Endodermal cell (in vitro differentiated cells): ENCODE measurements around the gene SYMPK. TPM values are rescaled to one million over a fixed set of nuclear protein-coding genes. Genes with fewer than 3 reads are reported as not detected.

ENCODE experiments used
- DNase-seq: peaks from one replicate; pipeline ENCODE4 v3.0.0-alpha.2; 2017
- H3K27ac ChIP-seq: 2 replicates; pipeline ENCODE4 v1.5.1; 2013; ENCODE audit warnings: mild to moderate bottlenecking, low read depth, low read length, moderate library complexity
- H3K27me3 ChIP-seq: 2 replicates; pipeline ENCODE4 v1.6.1; 2013; ENCODE audit warnings: mild to moderate bottlenecking, low read length, moderate library complexity; ENCODE audit not compliant: insufficient read depth, control insufficient read depth, poor library complexity, severe bottlenecking
- H3K36me3 ChIP-seq: 2 replicates; pipeline ENCODE4 v1.7.0; 2013; ENCODE audit warnings: mild to moderate bottlenecking, low read length, moderate library complexity; ENCODE audit not compliant: control insufficient read depth, insufficient read depth
- H3K4me1 ChIP-seq: one replicate; pipeline ENCODE4 v1.7.0; 2013; ENCODE audit warnings: low read length; ENCODE audit not compliant: control insufficient read depth, insufficient read depth
- H3K4me3 ChIP-seq: 2 replicates; pipeline ENCODE4 v1.5.1; 2013; ENCODE audit warnings: mild to moderate bottlenecking, low read length, moderate library complexity
- H3K9ac ChIP-seq: 2 replicates; pipeline ENCODE4 v1.6.1; 2013; ENCODE audit warnings: mild to moderate bottlenecking, low read length, moderate library complexity; ENCODE audit not compliant: poor library complexity, severe bottlenecking; ENCODE audit errors: extremely low read depth
- H3K9me3 ChIP-seq: 2 replicates; pipeline ENCODE4 v1.6.1; 2013; ENCODE audit warnings: mild to moderate bottlenecking, low read length, moderate library complexity; ENCODE audit not compliant: control insufficient read depth
- H3K27ac Mint-ChIP-seq: 2 replicates; pipeline ENCODE4 v1.8.0; 2020; ENCODE audit warnings: mixed read lengths
- H3K27me3 Mint-ChIP-seq: 2 replicates; pipeline ENCODE4 v1.8.0; 2021; ENCODE audit warnings: mild to moderate bottlenecking, mixed read lengths; ENCODE audit not compliant: insufficient read depth
- H3K36me3 Mint-ChIP-seq: 2 replicates; pipeline ENCODE4 v1.8.0; 2020; ENCODE audit warnings: low read depth, mixed read lengths
- H3K4me1 Mint-ChIP-seq: 2 replicates; pipeline ENCODE4 v1.8.0; 2020; ENCODE audit warnings: mixed read lengths
- H3K4me3 Mint-ChIP-seq: 2 replicates; pipeline ENCODE4 v1.8.0; 2020; ENCODE audit warnings: mild to moderate bottlenecking, moderate library complexity, mixed read lengths
- H3K9me3 Mint-ChIP-seq: 2 replicates; pipeline ENCODE4 v1.8.0; 2020; ENCODE audit warnings: mild to moderate bottlenecking, mixed read lengths
- CTCF ChIP-seq: fragments of 200-600 bp; sonication (generic); conservative IDR thresholded peaks from 2 replicates; pipeline ENCODE4 v1.5.0; 2021; ENCODE audit warnings: antibody characterized with exemption, mild to moderate bottlenecking
- WGBS, 2 experiments: methylation state at CpG; one replicate each; pipeline versions ENCODE4 v1.1.5 to v1.1.7; 2013; ENCODE audit warnings: missing lambda C conversion rate in 2 of 2, mixed read lengths in 1 of 2; ENCODE audit not compliant: insufficient coverage in 1 of 2, insufficient read length in 1 of 2; 5-methylcytosine and 5-hydroxymethylcytosine counted together
- total RNA-seq, 2 donors: library from RNA; stranded (reverse); fragmentation: NEBNext Ultra II Directional in 1 of 2; extraction: Animal tissue kit (Norgen Biotek cat#: 25700) in 1 of 2; gene quantifications; 2 replicates in 1 of 2; 3 replicates in 1 of 2; pipeline ENCODE4 v1.2.1, GENCODE V29; 2021

The SYMPK gene
- total RNA-seq, 2 donors from 2014 or later: 104 to 119 TPM

GRCh38 chr19:45852145-45852750 is 10.7 kb downstream of the SYMPK start:
- H3K4me3 Mint-ChIP-seq: no peak overlapping the region

GRCh38 chr19:45848922-45849321 is 14.0 kb downstream of the SYMPK start:
- no peak overlapping the region for H3K27ac ChIP-seq
- H3K9ac ChIP-seq: no peak overlapping the region
- H3K4me1 ChIP-seq: no peaks in the 10 kb centered on the region
- Mint-ChIP-seq H3K27ac (no peak overlapping the region), H3K4me1 (no peaks in the 10 kb centered on the region), H3K36me3 (peaks cover 77% of the 10 kb centered on the region), H3K4me3 (no peak overlapping the region), H3K27me3 (no peaks in the 10 kb centered on the region), H3K9me3 (no peaks in the 10 kb centered on the region)
- H3K9me3 ChIP-seq: no peaks in the 10 kb centered on the region
- TF ChIP-seq CTCF: peak; percentile 70
- no peaks in the 10 kb centered on the region for H3K27me3 ChIP-seq
- peaks cover 84% of the 10 kb centered on the region for H3K36me3 ChIP-seq
- 88 to 90% methylated on average over 3 to 4 of the region's 4 CpGs for WGBS, 2 experiments
- no peak overlapping the region for H3K4me3 ChIP-seq
- no peak for DNase-seq

More at GRCh38 chr19:45852145-45852750, 10.7 kb downstream of the SYMPK start:
- Histone ChIP-seq H3K4me1 (no peaks in the 10 kb centered on the region), H3K27ac (no peak overlapping the region), H3K27me3 (no peaks in the 10 kb centered on the region), H3K9ac (no peak overlapping the region), H3K4me3 (no peak overlapping the region), H3K36me3 (peaks cover 70% of the 10 kb centered on the region), H3K9me3 (no peaks in the 10 kb centered on the region)
- peaks cover 68% of the 10 kb centered on the region for H3K36me3 Mint-ChIP-seq
- WGBS, 2 experiments: 91 to 98% methylated on average over 5 to 10 of the region's 10 CpGs
- no peak for TF ChIP-seq CTCF
- H3K9me3 Mint-ChIP-seq: no peaks in the 10 kb centered on the region
- no peak overlapping the region for H3K27ac Mint-ChIP-seq
- H3K4me1 Mint-ChIP-seq: no peaks in the 10 kb centered on the region
- no peak for DNase-seq
- H3K27me3 Mint-ChIP-seq: no peaks in the 10 kb centered on the region

DNA sequence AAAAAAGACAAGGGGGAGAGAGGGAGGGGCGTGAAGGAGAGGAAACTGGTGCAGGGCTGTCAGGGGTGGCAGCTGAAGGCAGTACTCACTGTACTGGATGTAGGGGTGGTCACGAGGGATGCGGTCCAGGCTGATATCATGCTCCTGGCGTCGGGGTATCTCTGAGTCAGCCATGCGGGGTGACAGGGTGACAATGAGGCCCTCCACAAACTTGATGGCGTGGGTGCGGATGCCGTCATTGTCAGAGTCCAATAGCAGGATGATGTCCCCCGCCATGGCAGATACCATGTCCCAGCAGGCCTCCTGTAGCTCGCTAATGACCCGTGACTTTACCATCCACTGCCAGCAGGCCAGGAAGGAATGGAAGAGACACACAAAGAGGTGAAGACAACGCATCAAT is 15.3 kb downstream of the SYMPK start:
- no peaks in the 10 kb centered on the region for H3K27me3 Mint-ChIP-seq
- no peak for TF ChIP-seq CTCF
- WGBS, 2 experiments: 80 to 91% methylated on average over 11 to 13 of the region's 13 CpGs

More for the DNA sequence above, 15.3 kb downstream of the SYMPK start:
- no peaks in the 10 kb centered on the region for H3K4me1 ChIP-seq
- no peak overlapping the region for H3K27ac ChIP-seq
- Mint-ChIP-seq H3K36me3 (peaks cover 80% of the 10 kb centered on the region), H3K4me3 (no peak overlapping the region), H3K4me1 (no peaks in the 10 kb centered on the region), H3K27ac (no peak overlapping the region), H3K9me3 (no peaks in the 10 kb centered on the region)
- H3K4me3 ChIP-seq: no peak overlapping the region
- no peaks in the 10 kb centered on the region for H3K9me3 ChIP-seq
- DNase-seq: peak; percentile 57
- H3K27me3 ChIP-seq: no peaks in the 10 kb centered on the region
- no peak overlapping the region for H3K9ac ChIP-seq
- peaks cover 92% of the 10 kb centered on the region for H3K36me3 ChIP-seq
